Cardiac septum (tissue), 1 donor: ENCODE results near the gene PLCXD1. TPM values are rescaled to one million over a fixed set of nuclear protein-coding genes. Genes with fewer than 3 reads are reported as not detected.
"Not testable (repeated sequence)": the region's sequence is repeated elsewhere in the genome, so short reads cannot be mapped to it uniquely, and the experiment has no call there.

Experiments used
- DNase-seq: peaks from one replicate; pipeline ENCODE4 v3.0.0-alpha.2; 2020; ENCODE audit warnings: low spot score
- intact Hi-C: fragments of 100-400 bp; cut with DNase I; formaldehyde crosslinking; loops from one replicate; pipeline ENCODE4 v1.14.0; 2022
- total RNA-seq: library from RNA; stranded (reverse); fragmentation: NEBNext Ultra II Directional; extraction: Animal tissue kit (Norgen Biotek cat#: 25700); gene quantifications from one replicate; pipeline ENCODE4 v1.2.1, GENCODE V29; 2021
- donor health status: DM: no; HTN: no; CAD: no.

The PLCXD1 gene
- total RNA-seq, 1 donor from 2014 or later: 3.4 TPM

- DNase-seq: peak; percentile 58
- intact Hi-C loops: no loop called here
These were observed 60.4 kb downstream of the PLCXD1 start for GRCh38 chrX:341541-342101.

GRCh38 chrX:344371-344901 is 63.3 kb downstream of the PLCXD1 start:
- peak; percentile 67 for DNase-seq
- intact Hi-C loops: no loop called here

GRCh38 chrX:345020-345925 is 64.1 kb downstream of the PLCXD1 start:
- peak; percentile 51 for DNase-seq
- intact Hi-C loops: no loop called here

- intact Hi-C loops: no loop called here
- peak; percentile 65 for DNase-seq
These were observed 65.0 kb downstream of the PLCXD1 start for GRCh38 chrX:346034-346813.

- intact Hi-C loops: no loop called here
- DNase-seq: no peak
These were observed 66.4 kb downstream of the PLCXD1 start for GRCh38 chrX:347351-348117.

- intact Hi-C loops: no loop called here
- no peak for DNase-seq
These were observed 67.4 kb downstream of the PLCXD1 start for GRCh38 chrX:348461-349117.

GRCh38 chrX:349196-349595 is 68.0 kb downstream of the PLCXD1 start:
- no peak for DNase-seq
- intact Hi-C loops: no loop called here

GRCh38 chrX:349702-350101 is 68.5 kb downstream of the PLCXD1 start:
- intact Hi-C loops: no loop called here
- no peak for DNase-seq

GRCh38 chrX:350148-350533 is 69.0 kb downstream of the PLCXD1 start:
- intact Hi-C loops: no loop called here
- DNase-seq: no peak

GRCh38 chrX:350534-351323 is 69.5 kb downstream of the PLCXD1 start:
- intact Hi-C loops: no loop called here
- DNase-seq: no peak

GRCh38 chrX:351324-351641 is 70.1 kb downstream of the PLCXD1 start:
- DNase-seq, intact Hi-C loops: not testable (repeated sequence)

- no peak for DNase-seq
These were observed 70.6 kb downstream of the PLCXD1 start for GRCh38 chrX:351736-352135.

GRCh38 chrX:352181-352580 is 71.0 kb downstream of the PLCXD1 start:
- no peak for DNase-seq
- intact Hi-C loops: no loop called here

More at GRCh38 chrX:351736-352135, 70.6 kb downstream of the PLCXD1 start:
- intact Hi-C loops: no loop called here

- DNase-seq: peak; percentile 65
- intact Hi-C loops: no loop called here
These were observed 71.6 kb downstream of the PLCXD1 start for GRCh38 chrX:352582-353314.
